ENCODE results near the gene TRIP6.
"Not testable (repeated sequence)": the region's sequence is repeated elsewhere in the genome, so short reads cannot be mapped to it uniquely, and the experiment has no call there.

The TRIP6 gene

GRCh38 chr7:100854899-100855298 is 12.3 kb upstream of the TRIP6 start:
- Histone ChIP-seq H3K4me1 (ENCODE audit: control extremely low read depth in 1 of 4, control insufficient read depth in 4 of 4, insufficient read depth in 4 of 4, low read length in 3 of 4) (peaks cover 0 to 23% (median 19%) of the 10 kb centered on the region in 4 experiments), H3K36me3 (ENCODE audit: control insufficient read depth in 4 of 4, insufficient read depth in 4 of 4, low read length in 3 of 4) (peaks cover 2 to 28% (median 17%) of the 10 kb centered on the region in 4 experiments)
- DNase-seq; H3K9me3 ChIP-seq (ENCODE audit: control extremely low read depth in 1 of 5, control insufficient read depth in 4 of 5, insufficient read depth in 2 of 5, low read depth in 1 of 5, low read length in 4 of 5); H3K27ac ChIP-seq (ENCODE audit: insufficient read depth in 1 of 2, low read depth in 1 of 2, low read length in 2 of 2, poor library complexity in 1 of 2, severe bottlenecking in 2 of 2); H3K4me3 ChIP-seq (ENCODE audit: control insufficient read depth in 1 of 7, extremely low read depth in 1 of 7, insufficient read depth in 4 of 7, low read depth in 2 of 7, low read length in 6 of 7); H3K27me3 ChIP-seq (replicated peaks in 2 of 5; ENCODE audit: control insufficient read depth in 4 of 5, insufficient read depth in 5 of 5, low read length in 4 of 5); POLR2A ChIA-PET: not testable (repeated sequence)
- 94% methylated on average over 7 of the region's 9 CpGs for WGBS (ENCODE audit: insufficient coverage)
- CTCF ChIA-PET, result interaction anchor here (0.9 to 1.5 kb wide), 3 partner anchors 8 to 225 kb away, joined by 3 to 4 read pairs (median 3); no protein-coding TSS in a partner anchor

DNA sequence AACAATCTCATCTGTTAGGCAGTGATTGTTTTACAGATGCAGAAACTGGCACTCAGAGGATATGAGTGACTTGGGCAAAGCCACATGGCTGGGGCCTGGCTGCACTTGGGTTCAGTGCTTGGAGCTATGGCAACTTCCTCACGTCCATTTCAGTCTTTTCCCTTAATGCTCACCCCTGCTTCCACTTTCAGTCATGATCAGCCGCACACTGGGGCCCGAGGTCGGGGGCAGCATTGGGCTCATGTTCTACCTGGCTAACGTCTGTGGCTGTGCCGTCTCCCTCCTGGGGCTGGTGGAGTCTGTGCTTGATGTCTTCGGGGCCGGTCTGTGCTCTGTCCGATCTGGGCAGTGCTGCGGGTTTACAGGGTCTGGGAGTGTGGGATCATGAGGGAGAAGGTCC is 11.7 kb upstream of the TRIP6 start:
- POLR2A ChIA-PET, result no interaction called here
- Histone ChIP-seq H3K9me3 (ENCODE audit: control extremely low read depth in 1 of 5, control insufficient read depth in 4 of 5, insufficient read depth in 2 of 5, low read depth in 1 of 5, low read length in 4 of 5) (no peaks in the 10 kb centered on the region), H3K4me3 (ENCODE audit: control insufficient read depth in 1 of 7, extremely low read depth in 1 of 7, insufficient read depth in 4 of 7, low read depth in 2 of 7, low read length in 6 of 7) (no peak overlapping the region), H3K27me3 (replicated peaks in 2 of 5; ENCODE audit: control insufficient read depth in 4 of 5, insufficient read depth in 5 of 5, low read length in 4 of 5) (no peaks in the 10 kb centered on the region), H3K27ac (ENCODE audit: insufficient read depth in 1 of 2, low read depth in 1 of 2, low read length in 2 of 2, poor library complexity in 1 of 2, severe bottlenecking in 2 of 2) (no peak overlapping the region), H3K4me1 (ENCODE audit: control extremely low read depth in 1 of 4, control insufficient read depth in 4 of 4, insufficient read depth in 4 of 4, low read length in 3 of 4) (peaks cover 0 to 23% (median 19%) of the 10 kb centered on the region in 4 experiments), H3K36me3 (ENCODE audit: control insufficient read depth in 4 of 4, insufficient read depth in 4 of 4, low read length in 3 of 4) (peaks cover 2 to 34% (median 23%) of the 10 kb centered on the region in 4 experiments)
- WGBS (ENCODE audit: insufficient coverage), result over 99% methylated on average over 10 of the region's 10 CpGs
- DNase-seq, result no peak
- CTCF ChIA-PET, result interaction anchor here (0.9 kb wide), 1 partner anchor 9 kb away, joined by 3 read pairs; no protein-coding TSS in a partner anchor

GRCh38 chr7:100856871-100857282 is 10.3 kb upstream of the TRIP6 start:
- H3K27ac ChIP-seq (ENCODE audit: insufficient read depth in 1 of 2, low read depth in 1 of 2, low read length in 2 of 2, poor library complexity in 1 of 2, severe bottlenecking in 2 of 2), result no peak overlapping the region
- WGBS (ENCODE audit: insufficient coverage), result 97% methylated on average over 16 of the region's 16 CpGs
- ChIA-PET POLR2A (interaction anchor here (0.6 kb wide), 1 partner anchor 238 kb away, joined by 4 read pairs; no protein-coding TSS in a partner anchor), CTCF (interaction anchor here (1.9 kb wide), 1 partner anchor 56 kb away, joined by 6 read pairs; no protein-coding TSS in a partner anchor)
- DNase-seq, result no peak
- H3K9me3 ChIP-seq (ENCODE audit: control extremely low read depth in 1 of 5, control insufficient read depth in 4 of 5, insufficient read depth in 2 of 5, low read depth in 1 of 5, low read length in 4 of 5), result no peaks in the 10 kb centered on the region
- peaks cover 2 to 46% (median 32%) of the 10 kb centered on the region in 4 experiments for H3K36me3 ChIP-seq (ENCODE audit: control insufficient read depth in 4 of 4, insufficient read depth in 4 of 4, low read length in 3 of 4)
- H3K4me3 ChIP-seq (ENCODE audit: control insufficient read depth in 1 of 7, extremely low read depth in 1 of 7, insufficient read depth in 4 of 7, low read depth in 2 of 7, low read length in 6 of 7), result no peak overlapping the region
- H3K4me1 ChIP-seq (ENCODE audit: control extremely low read depth in 1 of 4, control insufficient read depth in 4 of 4, insufficient read depth in 4 of 4, low read length in 3 of 4), result peaks cover 0 to 23% (median 18%) of the 10 kb centered on the region in 4 experiments
- no peaks in the 10 kb centered on the region for H3K27me3 ChIP-seq (replicated peaks in 2 of 5; ENCODE audit: control insufficient read depth in 4 of 5, insufficient read depth in 5 of 5, low read length in 4 of 5)

DNA sequence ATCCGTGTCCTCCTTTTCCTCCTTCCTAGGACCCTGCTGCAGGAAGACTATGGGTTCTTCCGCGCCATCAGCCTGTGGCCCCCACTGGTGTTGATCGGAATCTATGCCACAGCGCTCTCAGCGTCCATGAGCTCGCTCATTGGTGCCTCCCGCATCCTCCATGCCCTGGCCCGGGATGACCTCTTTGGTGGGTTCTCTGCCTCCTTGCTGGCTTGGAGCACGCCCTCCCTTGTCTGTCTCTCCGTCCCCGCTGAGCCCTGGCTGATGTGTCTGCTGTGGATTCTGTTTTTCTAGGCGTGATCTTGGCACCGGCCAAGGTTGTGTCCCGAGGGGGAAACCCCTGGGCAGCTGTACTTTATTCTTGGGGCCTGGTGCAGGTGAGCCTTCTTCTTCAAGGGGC is 7.3 kb upstream of the TRIP6 start:
- H3K9me3 ChIP-seq (ENCODE audit: control extremely low read depth in 1 of 5, control insufficient read depth in 4 of 5, insufficient read depth in 2 of 5, low read depth in 1 of 5, low read length in 4 of 5), result no peaks in the 10 kb centered on the region
- H3K27me3 ChIP-seq (replicated peaks in 2 of 5; ENCODE audit: control insufficient read depth in 4 of 5, insufficient read depth in 5 of 5, low read length in 4 of 5), result no peaks in the 10 kb centered on the region
- H3K36me3 ChIP-seq (ENCODE audit: control insufficient read depth in 4 of 4, insufficient read depth in 4 of 4, low read length in 3 of 4), result peaks cover 9 to 46% (median 36%) of the 10 kb centered on the region in 4 experiments
- peaks cover 0 to 32% (median 16%) of the 10 kb centered on the region in 4 experiments for H3K4me1 ChIP-seq (ENCODE audit: control extremely low read depth in 1 of 4, control insufficient read depth in 4 of 4, insufficient read depth in 4 of 4, low read length in 3 of 4)
- CTCF ChIA-PET, result interaction anchor here (1.0 to 3.5 kb wide), 3 partner anchors 11 to 154 kb away, joined by 4 to 11 read pairs (median 5); partner anchors contain the start of genes POP7 and SRRT
- DNase-seq, result no peak
- H3K27ac ChIP-seq (ENCODE audit: insufficient read depth in 1 of 2, low read depth in 1 of 2, low read length in 2 of 2, poor library complexity in 1 of 2, severe bottlenecking in 2 of 2), result no peak overlapping the region
- no peak overlapping the region for H3K4me3 ChIP-seq (ENCODE audit: control insufficient read depth in 1 of 7, extremely low read depth in 1 of 7, insufficient read depth in 4 of 7, low read depth in 2 of 7, low read length in 6 of 7)
- WGBS (ENCODE audit: insufficient coverage), result 97% methylated on average over 11 of the region's 15 CpGs
- POLR2A ChIA-PET, result no interaction called here

DNA sequence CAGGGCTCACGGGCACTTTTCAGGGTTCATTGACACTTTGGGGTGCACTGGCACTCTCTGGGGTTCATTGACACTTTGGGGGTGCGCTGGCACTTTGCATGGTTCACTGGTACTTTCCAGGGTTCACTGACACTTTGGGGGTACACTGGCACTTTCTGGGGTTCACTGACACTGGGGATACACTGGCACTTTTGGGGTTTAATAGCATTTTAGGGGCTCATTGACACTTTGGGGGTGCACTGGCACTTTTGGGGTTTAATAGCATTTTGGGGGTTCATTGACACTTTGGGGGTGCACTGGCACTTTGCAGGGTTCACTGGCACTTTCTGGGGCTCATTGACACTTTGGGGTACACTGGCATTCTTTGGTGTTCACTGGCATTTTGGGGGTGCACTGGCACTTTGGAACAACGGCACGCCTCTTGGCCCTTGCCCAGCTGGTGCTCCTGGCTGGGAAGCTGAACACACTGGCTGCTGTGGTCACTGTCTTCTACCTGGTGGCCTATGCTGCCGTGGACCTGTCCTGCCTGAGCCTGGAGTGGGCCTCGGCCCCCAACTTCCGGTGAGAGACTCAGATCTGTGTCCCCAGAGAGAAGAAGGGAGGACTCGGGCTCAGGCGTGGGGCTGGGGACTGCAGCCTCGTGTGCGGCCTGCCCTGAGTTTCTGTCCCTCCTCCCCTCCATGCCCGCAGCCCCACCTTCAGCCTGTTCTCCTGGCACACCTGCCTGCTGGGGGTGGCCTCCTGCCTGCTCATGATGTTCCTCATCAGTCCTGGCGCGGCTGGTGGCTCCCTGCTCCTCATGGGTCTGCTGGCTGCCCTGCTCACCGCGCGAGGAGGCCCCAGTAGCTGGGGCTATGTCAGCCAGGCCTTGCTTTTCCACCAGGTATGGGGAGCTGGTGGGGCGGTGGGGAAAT is 6.2 kb upstream of the TRIP6 start:
- CTCF ChIA-PET, result interaction anchor here (1.5 to 3.5 kb wide), 2 partner anchors 29 to 155 kb away, joined by 3 to 11 read pairs; partner anchors contain the start of genes POP7 and UFSP1
- Histone ChIP-seq H3K4me3 (ENCODE audit: control insufficient read depth in 1 of 7, extremely low read depth in 1 of 7, insufficient read depth in 4 of 7, low read depth in 2 of 7, low read length in 6 of 7) (no peak overlapping the region), H3K9me3 (ENCODE audit: control extremely low read depth in 1 of 5, control insufficient read depth in 4 of 5, insufficient read depth in 2 of 5, low read depth in 1 of 5, low read length in 4 of 5) (no peaks in the 10 kb centered on the region), H3K27me3 (replicated peaks in 2 of 5; ENCODE audit: control insufficient read depth in 4 of 5, insufficient read depth in 5 of 5, low read length in 4 of 5) (no peaks in the 10 kb centered on the region), H3K36me3 (ENCODE audit: control insufficient read depth in 4 of 4, insufficient read depth in 4 of 4, low read length in 3 of 4) (peaks cover 7 to 42% (median 32%) of the 10 kb centered on the region in 4 experiments), H3K4me1 (ENCODE audit: control extremely low read depth in 1 of 4, control insufficient read depth in 4 of 4, insufficient read depth in 4 of 4, low read length in 3 of 4) (peaks cover 0 to 43% (median 21%) of the 10 kb centered on the region in 4 experiments), H3K27ac (ENCODE audit: insufficient read depth in 1 of 2, low read depth in 1 of 2, low read length in 2 of 2, poor library complexity in 1 of 2, severe bottlenecking in 2 of 2) (no peak overlapping the region)
- no peak for DNase-seq
- 98% methylated on average over 15 of the region's 18 CpGs for WGBS (ENCODE audit: insufficient coverage)
- POLR2A ChIA-PET, result no interaction called here

- H3K4me1 ChIP-seq (ENCODE audit: control extremely low read depth in 1 of 4, control insufficient read depth in 4 of 4, insufficient read depth in 4 of 4, low read length in 3 of 4), result peaks cover 0 to 49% (median 24%) of the 10 kb centered on the region in 4 experiments
- no peaks in the 10 kb centered on the region for H3K27me3 ChIP-seq (replicated peaks in 2 of 5; ENCODE audit: control insufficient read depth in 4 of 5, insufficient read depth in 5 of 5, low read length in 4 of 5)
- no peak overlapping the region for H3K27ac ChIP-seq (ENCODE audit: insufficient read depth in 1 of 2, low read depth in 1 of 2, low read length in 2 of 2, poor library complexity in 1 of 2, severe bottlenecking in 2 of 2)
- CTCF ChIA-PET, result interaction anchor here (1.0 to 3.5 kb wide), 3 partner anchors 13 to 156 kb away, joined by 3 to 11 read pairs (median 4); partner anchors contain the start of genes POP7, SRRT and UFSP1
- H3K4me3 ChIP-seq (ENCODE audit: control insufficient read depth in 1 of 7, extremely low read depth in 1 of 7, insufficient read depth in 4 of 7, low read depth in 2 of 7, low read length in 6 of 7), result no peak overlapping the region
- H3K9me3 ChIP-seq (ENCODE audit: control extremely low read depth in 1 of 5, control insufficient read depth in 4 of 5, insufficient read depth in 2 of 5, low read depth in 1 of 5, low read length in 4 of 5), result no peaks in the 10 kb centered on the region
- POLR2A ChIA-PET, result no interaction called here
- WGBS (ENCODE audit: insufficient coverage), result 96% methylated on average over 5 of the region's 14 CpGs
- H3K36me3 ChIP-seq (ENCODE audit: control insufficient read depth in 4 of 4, insufficient read depth in 4 of 4, low read length in 3 of 4), result peaks cover 7 to 42% (median 31%) of the 10 kb centered on the region in 4 experiments
- DNase-seq, result no peak
Measured at GRCh38 chr7:100861616-100861985, 5.6 kb upstream of the TRIP6 start.
